Activated T-cell treated with anti-CD3 and anti-CD28 coated beads for 4 hours (primary cell): ENCODE measurements around the gene CHI3L1.

Experiments
- DNase-seq: peaks from one replicate; pipeline ENCODE4 v3.0.0-alpha.2; 2020

Gene CHI3L1

DNA sequence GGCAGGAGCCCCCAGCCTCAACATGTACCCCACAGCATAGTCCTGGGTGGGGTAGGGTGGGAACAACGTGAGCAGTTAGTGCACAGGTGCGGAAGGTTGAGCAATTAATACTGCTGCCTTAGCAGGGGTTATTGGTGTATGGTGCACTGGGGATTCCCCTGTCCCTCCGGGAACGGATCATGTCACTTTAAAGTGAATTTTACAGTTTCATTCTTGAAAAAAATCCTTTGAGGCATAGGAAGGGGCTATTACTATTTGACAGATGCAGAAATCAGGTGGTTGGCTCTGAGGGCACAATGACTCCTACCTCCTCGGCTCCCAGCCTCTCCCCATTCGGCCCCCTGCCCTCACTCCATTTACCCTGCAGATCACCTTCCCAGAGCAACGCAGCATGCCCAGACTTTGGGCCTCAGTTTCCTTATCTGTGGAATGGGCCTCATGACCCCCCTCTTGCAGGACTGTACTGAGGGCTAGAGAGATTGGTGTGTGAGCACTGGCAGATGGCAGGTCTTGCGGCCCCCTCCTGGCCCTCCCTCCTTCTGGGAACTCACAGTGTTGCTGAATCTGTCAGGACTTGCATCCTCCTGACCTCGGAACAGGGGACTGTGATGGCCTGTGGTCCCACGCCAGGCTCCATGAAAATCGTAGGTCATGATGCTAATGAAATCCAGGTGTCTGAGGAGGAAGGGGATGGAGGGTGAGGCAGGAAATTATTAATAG lies 5.7 kb downstream of the CHI3L1 start:
- no peak for DNase-seq

DNA sequence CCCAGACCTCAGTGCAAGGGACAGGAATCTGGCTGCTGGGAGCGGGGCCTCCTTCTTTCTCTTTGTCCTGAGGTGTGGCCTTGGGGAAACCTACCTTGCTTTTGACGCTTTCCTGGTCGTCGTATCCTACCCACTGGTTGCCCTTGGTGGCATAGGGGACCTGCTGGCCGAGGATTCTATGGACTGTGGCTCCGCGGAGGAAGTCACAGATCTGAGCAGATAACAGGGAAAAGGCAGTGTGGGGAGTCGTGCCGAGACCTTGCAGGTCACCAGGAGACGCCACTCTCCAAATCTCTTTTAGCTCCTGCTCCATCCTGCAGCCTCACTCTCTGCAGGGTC lies 6.9 kb downstream of the CHI3L1 start:
- DNase-seq: no peak

DNA sequence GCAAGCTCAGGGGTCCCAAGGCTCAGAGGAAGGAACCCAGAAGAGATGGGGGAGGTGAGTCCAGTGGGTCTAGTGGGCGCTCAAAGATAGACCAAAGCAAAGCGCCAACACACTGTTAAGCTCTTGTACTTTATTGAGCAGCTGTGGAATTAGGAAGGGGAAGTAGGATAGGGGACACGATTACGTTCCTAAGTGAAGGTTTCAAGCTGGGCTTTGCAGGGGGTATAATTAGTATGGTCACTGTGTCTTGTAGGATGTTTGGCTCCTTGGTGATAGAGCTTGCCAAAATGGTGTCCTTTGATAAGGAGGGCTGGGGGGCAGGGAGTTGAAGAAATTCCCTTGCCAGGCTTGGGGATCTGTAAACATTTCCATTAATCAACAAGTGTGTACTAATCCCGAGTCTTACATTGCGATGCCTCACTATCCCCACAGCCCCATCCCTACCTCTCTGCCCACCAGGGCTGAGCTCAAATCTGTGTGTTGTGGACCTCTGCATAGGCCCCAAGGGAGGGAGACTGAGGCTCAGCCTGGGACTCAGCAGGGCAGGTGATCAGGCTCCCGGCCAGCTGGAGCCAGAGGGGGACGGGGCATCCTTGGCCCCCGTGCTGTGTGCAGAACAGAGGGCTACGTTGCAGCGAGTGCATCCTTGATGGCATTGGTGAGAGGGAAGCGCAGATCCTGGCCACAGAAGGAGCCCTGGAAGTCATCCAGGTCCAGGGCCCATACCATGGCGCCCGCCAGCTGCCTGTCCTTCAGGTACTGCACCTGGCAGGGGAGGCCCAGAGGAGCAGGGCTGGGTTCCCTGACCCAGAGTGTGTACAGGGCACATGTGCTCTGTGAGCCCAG lies 7.5 kb downstream of the CHI3L1 start:
- DNase-seq: no peak

DNA sequence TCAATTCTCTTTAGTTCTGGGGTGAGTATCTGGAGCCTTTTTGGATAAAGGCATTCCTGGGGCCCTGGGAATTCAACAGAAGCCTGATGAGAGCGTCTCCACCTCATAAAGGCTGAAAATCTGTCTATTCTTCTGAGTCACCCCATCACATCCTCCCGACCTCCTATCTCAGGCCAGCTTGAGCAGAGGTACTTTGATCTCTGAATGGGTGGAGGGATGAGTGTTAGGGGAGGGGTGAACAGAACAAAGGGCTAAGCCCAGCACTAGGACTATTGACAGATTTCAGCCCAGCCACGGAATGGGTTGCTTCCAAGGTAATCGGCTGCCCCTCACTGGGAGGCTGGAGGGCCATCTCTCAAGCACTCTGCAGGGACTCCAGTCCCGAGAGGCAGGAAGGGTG lies 8.4 kb downstream of the CHI3L1 start:
- no peak for DNase-seq

DNA sequence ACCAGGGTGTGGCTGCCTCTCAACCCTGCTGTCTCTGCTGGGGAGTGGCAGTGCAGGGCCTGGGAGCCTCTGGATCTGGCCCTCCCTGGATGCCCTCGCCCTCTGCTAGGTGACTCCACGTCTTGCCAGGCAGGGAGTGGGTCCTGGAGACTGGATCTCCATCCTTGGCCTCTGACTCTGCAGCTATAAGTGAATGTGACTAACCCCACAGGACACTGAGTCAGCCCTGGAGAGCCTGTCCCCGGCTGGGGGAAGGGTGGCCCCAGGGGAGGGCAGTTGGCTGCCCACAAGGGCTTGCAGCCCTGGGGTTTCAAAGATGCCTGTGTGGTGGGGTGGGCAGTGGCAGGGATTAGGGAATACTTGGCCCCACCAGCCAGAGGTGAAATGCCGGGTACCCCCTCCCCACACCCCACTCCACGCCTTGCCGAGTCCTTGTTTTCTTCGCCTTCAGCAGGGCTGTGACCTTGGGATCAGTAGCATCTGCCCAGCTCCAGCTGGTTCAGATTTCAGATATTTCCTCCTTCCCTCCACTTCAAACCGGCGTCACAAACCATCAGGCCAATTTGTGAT lies 8.9 kb downstream of the CHI3L1 start:
- DNase-seq: no peak

DNA sequence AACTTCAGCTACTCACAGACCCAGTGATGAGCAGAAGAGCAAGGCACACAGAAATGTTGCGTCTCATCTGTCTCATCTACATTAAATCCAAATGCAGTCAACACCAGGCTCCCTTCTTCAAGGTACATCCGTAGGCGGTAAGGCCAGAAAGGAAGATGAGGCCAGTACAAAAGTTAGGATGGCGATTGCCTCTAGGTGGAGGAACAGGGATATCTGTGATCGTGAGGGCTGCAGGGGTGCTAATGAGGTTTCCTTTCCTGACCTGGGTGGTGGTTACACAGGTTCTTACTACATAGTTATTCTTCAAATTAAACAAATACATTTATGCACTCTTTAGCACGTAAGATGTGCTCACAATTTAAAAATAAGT lies 9.5 kb downstream of the CHI3L1 start:
- no peak for DNase-seq

DNA sequence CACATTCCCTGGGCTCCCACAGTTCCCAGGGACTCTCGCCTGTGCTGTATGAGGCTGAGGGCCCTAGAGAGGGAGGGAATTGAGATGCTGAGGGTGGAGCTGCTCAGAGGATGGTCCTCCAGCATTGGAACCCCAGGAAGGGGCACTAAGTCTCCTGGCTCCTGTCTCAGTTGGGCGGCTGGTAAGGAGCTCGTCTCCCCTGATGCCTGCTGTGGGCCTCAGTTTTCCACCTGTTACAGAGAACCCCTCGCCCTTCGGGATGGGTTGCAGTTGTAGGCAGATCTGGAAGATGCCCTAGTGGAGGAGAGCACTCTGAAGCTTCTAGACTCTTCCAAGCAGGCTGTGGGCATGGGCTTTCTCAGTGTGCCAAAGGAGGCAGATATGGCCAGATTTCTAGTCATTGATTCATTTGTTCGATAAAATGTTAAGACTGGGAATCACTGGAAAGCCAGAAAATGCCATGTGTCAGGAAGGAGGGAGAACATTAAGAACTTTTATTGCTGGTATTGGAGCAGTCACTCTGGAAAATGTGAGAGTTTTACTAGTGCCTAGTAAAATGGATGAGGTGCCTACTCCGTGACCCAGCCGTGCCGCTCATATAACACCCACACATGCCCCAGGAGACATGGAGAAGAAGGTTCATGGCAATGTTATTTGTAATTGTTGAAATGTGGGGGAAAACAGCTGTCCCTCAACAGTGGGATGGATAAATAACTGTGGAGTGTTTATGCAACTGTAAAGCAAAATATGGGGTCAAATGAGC lies 10.1 kb downstream of the CHI3L1 start:
- no peak for DNase-seq

DNA sequence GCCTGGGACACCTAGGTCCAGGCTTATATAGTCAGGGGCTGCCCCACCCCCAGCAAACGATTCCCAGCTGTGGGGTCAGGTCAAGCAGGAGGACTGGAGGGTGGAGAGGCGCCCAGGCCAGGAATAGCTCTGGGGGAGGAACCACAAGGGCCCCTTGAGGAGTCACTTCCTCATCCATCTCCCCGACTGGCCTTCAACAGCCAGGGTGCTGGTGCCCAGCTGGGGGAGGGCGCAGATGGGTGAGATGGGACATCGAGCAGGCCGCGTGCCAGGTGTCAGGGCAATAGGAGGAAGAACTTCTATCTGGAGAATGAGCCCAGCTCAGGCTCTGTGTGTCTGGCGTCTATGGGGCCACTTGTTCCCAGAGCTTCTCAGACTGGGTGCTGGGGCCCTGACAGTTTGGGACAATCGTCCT lies 10.7 kb downstream of the CHI3L1 start:
- no peak for DNase-seq

DNA sequence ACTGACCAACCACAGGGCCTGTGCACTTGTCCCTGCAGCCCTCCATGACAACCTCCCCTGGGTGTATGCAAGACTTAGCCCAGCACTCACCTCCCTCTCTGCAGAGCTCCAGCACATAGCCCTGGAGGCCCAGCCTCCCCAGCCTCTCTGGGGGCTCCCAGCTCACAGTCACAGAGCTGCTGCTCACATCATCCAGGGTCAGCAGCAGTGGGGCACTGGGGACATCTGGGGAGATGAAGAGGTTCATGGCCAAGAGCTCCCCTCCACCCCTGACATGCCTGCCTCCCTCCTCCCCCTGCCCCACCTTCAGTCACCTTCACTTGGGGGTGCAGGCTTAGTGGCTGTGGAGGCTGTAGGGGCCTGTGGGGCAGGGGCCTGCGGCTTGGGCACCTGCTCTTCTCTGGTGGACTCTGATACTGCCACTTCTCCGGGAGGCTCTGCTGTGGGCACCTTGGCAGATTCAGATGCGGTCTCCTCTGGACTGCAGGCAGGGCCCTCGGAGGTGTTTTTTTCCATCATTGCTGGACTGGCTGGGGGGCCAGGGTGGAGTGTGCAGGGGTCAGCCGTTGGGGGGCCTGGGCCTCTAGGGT lies 11.2 kb downstream of the CHI3L1 start, which contains the start of gene MYBPH:
Gene MYBPH (minus strand): TSS at position 590 of the 590 bp plus-strand sequence. CDS start 71 bp downstream, at position 519.
- DNase-seq: no peak

DNA sequence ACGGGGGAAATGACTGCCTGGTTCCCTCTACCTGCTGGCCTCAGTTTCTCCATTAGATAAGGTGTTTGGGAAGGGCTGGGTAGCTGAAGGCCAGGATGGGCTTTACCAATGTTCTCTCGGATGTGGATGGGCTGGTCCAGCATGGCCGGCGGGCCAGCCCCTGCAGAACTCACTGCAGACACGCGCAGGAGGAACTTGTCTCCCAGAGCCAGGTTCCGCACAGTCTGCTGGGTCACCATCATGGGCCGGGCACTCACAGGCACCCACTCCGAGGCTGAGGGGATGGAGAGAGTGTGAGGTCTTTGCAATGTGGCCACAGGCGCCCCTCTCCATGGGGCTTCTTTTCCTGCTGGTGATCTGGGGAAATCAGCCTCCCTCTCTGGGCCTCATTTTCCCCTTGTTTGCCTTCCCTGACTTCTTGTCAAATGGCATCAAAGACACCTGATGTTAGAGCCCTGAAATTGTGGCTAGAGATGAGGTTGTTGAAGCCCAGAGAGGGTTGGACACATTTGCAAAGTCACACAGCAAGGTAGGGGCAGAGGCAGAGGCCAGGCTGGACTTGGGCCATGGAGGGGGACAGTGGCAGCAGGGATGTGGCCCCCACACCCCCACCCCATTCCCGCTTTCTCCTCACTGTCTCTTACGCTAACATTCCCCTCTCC lies 12.0 kb downstream of the CHI3L1 start:
- no peak for DNase-seq

DNA sequence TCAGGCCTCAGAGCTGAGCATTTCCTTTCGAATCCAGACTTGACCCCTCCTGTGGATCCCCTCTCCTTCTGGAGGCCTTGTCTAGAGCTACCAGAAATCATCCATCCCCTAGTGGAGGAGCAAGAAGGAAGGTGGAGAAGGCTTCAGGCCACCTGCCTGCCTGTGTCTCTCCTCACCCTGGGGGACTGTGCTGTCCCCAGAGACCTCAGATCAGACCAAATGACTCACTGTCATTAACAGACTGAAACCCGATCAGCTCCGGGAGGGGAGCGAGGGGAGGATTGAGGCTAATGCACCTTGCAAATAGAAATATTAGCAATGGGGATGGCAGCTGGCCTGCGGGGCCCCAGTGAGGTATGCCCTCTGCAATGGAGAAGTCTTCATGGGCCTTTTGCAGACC lies 12.9 kb downstream of the CHI3L1 start:
- DNase-seq: no peak

DNA sequence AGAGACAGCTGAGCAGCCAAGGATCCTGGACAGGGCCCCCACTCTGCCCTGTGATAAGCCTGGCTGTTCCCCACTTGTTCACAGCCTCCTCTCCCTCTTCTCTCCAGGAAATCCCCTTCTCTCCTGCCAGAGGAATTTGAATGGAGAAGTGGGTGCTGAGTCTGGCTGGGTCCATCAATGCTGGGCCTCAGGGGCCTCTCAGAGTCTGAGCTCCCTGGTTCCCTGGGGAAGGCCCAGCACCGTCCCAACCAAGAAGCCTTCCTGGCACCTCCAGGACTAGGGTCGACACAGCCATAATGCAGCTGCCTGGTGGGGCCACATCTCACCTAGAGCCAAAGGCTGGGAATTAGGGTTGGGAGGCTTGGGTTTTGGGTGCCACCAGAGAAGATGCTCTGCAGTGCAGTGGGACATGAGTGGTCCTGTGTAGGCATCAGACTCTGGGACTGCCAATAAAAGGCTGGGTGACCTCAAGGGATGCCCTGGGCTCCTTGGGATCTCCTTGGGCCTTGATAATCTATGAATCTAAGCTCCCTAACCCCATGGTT lies 13.4 kb downstream of the CHI3L1 start:
- no peak for DNase-seq

DNA sequence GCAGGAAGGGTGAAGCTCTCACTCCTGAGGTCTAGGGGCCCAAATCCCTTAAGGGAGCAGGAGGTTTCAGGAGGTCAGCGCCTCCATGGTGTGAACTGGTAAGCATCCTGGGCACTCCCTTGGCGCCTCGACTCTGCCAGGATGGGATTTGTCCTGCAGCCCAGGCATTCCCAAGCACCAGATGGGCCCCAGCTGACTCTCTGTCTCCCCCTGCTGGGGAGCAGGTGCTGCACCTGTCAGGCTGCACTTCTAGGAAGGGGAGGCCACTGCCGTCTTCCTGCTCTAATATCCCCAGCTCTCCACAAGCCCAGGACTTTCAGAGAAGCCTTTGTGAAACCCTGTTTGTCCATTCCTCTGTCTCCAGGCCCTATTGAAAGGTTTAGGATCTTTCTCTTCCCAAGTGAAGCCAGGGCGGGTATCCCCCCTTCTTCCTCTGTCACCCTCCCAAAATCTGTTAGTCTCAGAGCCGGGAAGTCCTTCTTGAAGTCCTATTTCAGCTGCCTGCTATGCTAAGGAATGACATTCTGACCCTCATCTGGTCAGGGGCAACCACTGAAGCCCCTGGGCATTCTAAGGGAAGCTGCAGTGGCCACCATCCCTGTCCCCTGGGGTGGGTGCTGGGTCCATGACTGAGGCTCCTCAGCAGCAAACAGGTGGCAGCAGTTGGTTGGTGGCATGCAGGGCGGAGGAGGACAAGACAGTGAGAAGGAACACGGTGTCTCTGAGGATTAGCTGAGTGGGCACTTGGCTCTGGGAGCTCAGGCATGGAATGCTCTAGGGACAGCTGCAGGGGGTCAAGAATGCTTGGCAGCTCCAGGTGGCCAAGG lies 14.1 kb downstream of the CHI3L1 start:
- peak; percentile 16 for DNase-seq

DNA sequence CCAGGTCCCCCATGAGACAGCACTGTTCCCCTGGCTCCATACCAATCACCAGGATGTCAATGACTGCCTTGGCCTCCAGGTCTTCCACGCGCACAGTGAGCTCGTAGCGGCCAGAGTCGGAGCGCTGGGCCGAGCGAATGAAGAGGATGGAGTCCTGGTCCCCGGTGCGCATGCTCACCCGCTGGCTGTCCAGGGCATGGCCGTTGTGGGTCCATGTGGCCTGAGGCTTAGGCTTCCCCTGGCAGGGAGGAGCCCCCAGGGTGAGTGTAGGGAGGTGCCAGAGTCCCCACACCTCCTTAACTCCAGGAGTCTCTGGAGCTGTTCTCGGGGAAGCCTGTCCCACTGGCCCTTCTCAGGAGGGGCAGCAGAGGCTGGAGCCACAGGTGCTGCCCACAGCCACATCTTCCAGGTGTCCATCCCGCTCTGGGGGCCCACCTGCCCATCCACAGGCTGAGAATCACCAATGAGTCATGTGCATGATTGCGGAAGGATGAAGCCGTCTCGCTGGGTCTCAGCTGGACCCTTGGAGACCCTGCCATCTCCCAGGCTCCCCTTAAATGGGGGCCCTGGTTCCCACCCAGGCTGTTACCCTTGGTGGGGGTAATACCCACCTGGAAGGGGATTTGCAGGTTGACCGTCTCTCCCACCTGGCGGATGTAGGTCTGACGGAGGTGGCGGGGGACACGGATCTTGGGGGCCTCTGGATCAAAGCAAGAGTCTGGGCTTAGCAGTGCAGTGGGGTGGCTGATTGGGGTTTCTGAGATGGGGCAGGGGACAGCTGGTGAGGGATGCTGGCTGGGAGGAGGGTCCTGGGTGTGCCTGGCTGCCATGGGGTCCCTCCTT lies 14.9 kb downstream of the CHI3L1 start:
- no peak for DNase-seq

DNA sequence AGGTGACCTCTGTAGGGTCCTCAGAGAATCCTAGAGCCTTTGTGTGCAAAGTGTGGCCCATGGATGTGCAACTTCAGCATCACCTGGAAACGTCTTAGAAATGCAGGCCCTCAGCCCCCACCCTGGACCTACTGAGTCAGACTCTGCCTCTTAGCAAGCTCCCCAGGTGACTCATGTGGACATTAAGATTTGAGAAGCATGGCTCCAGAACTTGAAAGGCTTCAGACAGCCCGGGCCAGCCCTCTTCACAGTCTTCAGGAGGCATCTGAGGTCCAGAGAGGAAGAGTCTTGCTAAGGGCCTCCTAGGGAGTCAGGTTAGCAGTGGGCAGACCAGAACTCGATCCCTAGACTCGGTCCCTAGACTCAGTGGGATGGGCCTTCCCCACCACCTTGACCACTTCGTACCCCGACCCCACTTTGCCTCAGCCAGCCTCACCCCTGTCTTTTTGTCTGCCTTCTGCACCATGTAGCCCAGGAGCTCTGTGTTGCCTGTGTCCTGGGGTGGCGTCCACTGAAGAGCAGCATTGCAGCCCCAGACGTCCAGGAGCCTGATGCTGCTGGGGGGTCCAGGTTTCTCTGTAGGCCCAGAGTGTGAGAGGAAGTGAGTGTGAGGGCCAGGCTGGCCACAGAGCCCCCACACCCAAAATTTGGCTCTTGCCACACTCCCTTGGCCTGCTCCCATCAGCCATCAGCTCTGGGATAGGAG lies 15.7 kb downstream of the CHI3L1 start:
- no peak for DNase-seq

DNA sequence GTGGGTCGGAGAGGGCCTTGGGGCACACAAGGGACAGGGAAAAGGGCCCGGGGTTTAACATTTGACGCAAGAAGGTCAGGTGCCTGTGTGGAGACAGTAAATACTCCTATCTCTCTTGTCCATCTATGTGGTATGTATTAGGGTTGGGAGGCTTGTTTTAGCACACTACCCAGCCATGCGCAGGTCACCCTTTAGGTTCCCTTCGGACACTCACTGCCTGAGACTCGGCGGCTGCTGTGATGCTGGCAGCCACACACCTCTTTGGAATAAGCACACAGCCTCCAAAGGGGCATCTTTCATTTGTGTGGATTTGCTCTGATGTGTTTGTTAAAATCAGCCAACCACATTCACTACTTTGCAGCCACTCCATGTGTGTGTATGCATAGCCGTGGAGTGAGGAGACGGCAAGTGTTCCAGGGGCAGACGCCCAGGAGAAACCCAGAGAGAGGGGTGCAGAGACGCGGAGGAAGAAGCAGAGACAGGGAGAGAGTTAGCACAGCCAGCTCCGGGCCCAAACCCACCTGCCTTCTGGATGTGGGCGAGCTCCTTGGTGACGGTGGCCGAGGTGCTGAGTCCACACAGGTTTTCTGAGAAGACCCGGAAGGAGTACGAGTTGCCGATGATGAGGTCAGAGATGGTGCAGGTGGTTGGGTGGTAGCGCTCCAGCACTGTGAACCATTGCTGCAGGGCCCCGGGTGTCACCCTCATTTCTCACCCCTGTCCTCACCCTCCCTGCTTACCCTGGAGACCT lies 16.6 kb downstream of the CHI3L1 start:
- no peak for DNase-seq

DNA sequence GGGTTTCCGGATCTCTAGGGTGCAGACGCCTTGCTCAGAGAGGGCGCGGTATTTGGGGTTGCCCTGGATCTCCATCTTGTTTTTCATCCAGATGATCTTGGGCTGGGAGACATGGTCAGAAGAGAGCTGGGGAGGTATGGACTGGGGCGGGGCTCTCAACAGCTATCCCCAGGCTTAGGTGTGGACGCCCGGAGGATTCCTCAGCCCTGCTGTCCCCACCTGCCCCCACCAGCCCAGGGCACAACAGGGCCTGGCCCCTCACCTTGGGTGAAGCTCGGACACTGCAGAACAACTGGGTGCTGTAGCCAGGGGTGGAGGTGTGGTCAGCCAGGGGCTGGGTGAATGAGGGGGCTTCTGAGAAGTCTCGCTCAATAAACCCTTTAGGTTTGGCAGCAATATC lies 17.5 kb downstream of the CHI3L1 start:
- DNase-seq: no peak

DNA sequence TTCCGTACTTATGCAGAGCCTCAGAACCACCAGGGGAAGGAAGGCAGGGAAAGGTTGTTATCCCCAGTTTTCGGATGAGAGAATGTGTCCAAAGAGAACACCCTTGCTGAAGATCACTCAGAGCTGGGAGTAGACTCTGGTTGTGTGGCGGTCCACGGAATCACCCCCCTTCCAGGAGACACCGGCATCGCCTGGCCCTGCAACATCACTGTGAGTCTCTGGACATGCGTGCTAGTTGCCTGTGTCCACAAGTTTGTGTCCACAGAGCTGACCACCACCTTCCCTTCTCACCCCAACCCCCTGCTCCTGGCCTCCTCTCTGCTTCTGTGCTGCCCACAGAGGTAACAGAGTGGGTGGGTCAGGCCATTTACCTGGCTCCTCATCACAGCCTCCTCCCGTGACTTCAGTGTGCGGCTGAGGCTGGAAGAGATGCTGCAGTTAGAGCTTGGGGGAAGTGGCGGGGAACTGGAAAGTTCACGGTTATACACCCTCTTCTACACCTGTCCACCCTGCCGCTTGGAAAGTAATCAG lies 18.2 kb downstream of the CHI3L1 start:
- no peak for DNase-seq

DNA sequence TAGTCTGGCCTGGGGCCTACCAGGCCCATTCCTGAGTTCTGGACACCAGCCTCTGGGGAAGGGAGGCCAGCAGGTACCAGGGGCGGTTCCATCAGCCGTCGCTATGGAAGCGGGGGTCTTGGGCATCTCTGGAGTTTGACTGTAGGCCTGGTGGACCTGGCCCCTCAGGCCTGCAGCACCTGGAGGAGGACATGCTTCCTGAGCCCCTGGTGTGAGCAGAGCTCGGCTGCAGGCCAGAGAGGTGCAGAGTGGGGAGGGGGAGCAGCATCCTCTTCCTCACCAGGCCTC lies 18.6 kb downstream of the CHI3L1 start:
- DNase-seq: no peak
